ENCODE measurements around the gene C22orf15.
"Not testable (repeated sequence)": the region's sequence is repeated elsewhere in the genome, so short reads cannot be mapped to it uniquely, and the experiment has no call there.

C22orf15 gene

DNA sequence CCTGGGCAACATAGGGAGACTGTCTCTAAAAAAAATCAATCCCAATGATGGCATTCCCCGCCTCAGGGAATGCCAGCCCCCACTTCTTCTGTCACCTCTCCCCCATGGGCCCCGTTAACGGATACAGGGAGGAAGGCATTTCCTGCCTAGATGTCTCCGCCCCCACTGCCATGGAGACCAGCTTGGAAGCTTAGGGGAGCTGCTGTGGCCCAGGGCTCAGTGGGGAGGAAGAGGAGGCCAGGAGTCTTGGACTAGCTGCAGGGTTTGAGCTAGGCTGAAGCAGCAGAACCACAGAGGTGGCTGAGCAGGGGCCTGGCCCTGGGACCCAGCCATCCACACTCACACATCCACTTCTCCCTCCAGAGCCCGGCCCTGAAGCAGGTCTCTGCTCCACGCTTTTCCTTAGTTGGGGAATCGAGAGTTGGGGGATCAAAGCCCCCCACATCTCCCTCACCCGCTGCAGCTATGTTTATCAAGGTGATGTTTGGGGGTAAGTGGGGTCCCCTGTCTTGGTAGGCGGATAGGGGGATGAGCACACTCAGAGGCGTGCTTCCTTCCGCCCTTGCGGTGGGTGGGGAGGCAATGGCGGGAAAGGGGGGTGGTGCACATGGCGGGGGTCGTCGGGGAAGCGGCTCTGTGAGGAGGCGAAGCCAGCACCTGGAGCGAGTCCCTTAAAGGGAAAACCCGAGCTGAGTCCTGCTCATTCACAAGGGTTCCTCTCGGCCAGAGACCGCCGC is at the start of gene C22orf15:
Gene C22orf15, plus strand, starts transcription at position 149 of the 737 bp plus-strand sequence. Its CDS starts 317 bp downstream, at position 466.
- DNase-seq: no peak

DNA sequence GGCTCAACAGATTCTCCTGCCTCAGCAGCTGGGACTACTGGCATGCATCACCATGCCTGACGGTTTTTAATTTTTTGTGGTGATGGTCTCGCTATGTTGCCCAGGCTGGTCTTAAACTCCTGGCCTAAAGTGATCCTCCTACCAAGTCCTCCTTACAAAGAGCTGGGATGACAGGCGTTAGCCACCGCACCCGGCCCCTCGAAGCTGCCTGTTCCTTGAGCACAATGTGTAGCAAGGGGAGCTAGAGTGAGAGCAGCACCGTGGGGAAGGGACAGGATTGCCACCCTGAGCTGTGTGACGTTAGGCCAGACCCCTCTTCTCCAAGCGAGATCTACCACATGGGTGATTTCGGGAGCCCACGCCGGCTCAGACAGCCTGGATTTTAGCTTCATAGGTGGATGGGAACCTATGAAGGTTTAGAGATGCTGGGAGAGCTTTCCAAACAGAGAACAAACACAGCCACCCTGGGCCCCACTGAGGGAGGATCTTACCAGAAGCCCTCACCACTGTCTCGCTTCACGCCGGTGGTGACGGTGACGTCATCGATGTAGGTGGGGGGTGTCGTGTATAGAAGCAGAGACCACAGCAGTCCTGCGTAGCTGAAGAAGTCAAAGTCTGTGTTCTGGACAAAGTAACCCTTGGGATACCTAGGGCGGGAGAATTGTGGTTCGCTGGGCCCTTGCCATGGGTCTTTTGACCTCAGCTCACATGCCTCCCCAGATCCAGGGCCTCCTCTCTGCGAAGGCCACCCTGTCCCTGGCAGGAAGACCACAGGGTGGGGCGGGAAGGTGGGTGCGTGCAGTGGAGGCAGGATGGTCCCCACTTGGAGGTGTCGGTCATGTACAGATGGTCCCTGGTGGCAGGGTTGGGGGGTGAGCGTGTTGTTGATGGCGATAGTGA is 48.8 kb upstream of the C22orf15 start:
- no peak for DNase-seq

GRCh38 chr22:23714596-23715578 is 47.9 kb upstream of the C22orf15 start:
- no peak for DNase-seq

DNA sequence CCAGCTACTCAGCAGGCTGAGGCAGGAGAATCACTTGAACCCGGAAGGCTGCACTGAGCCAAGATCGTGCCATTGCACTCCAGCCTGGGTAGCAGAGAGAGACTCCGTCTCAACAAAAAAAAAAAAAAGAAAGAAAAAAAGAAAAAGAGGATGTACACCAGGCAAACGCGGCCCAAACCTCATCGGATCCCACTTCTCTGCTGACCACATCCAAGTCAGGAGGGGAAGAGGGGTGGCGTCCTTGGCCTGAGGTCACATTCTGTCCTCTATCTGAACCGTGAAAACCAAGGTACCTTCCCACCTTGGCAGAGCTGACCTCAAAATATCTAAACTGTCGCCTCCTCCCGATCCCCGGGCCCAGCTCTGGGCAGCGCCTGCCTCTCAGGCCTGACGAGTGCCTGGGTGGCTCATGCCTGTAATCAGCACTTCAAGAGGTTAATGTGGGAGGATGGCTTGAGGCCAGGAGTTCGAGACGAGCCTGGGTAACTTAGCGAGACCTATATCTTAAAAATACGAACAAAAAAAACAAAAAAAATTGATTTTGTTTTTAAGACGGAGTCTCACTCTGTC is 46.9 kb upstream of the C22orf15 start:
- no peak for DNase-seq

DNA sequence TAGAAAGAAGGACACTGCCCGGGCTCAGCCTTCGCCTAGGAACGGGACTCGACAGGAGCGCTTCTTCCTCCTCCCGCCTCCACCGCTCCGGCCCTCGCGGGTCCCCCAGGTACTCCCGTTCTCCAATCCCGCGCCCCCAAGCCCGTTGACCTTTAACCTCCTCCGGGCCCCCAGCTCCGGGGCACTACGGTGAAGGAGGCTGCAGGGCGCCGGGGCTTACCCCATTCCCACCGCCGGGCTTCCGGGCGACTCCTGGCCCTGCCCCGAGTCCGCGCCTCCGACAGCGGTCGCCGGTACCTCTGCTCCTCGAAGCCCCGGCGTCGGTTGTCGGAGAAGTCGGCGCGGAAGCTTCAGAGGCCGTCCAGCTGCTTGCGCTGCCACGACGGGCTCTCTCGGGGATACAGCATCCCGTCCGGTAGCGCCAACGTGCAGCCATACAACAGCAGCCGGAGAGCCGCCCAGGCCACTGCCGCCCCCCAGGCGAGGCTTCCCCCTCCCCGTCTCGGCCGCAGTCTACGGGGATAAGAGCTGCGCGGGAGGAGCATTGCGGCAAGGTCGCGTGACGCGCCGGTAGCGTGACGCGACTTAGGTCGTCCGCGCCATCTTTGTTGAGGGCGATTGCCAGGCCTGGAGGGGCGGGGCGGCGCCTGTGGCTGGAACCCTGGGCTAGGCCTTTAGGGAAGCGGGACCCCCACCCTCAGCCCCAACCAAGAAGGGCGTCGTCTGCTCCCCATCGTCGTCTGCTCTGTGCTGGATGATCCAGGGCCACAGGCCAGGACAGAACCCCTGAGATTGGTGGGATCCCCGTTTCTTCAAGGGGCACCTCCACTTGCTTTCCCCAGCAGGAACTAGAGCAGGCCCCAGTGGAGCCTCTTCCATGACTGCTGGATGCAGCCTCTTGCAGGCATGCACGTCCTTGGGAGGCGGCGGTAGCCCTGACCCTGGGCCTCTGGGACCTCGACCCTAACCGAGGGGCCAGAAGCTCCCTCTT is 45.7 kb upstream of the C22orf15 start:
- DNase-seq: peak; percentile 79

GRCh38 chr22:23718371-23719165 is 44.2 kb upstream of the C22orf15 start:
- DNase-seq: no peak

DNA sequence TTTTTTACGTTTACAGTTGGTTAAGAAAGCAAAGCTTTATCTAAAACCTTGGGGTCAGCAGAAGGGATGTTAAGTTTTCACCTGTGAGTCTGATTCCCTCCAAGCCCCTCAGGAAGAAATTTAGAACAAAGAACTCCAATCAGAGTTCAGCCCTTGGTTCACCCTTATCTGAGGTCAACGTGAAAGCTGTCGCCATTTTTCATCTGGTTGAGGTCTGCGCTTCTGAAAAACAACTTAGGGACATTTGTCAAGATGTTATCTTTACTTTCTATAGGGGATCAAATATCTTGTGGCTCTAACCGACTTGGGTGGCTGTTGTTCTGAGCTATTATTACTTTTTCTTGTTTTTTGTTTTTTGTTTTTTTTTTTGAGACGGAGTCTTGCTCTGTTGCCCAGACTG is 41.9 kb upstream of the C22orf15 start:
- DNase-seq: no peak

GRCh38 chr22:23722160-23722559 is 40.6 kb upstream of the C22orf15 start:
- DNase-seq: no peak

DNA sequence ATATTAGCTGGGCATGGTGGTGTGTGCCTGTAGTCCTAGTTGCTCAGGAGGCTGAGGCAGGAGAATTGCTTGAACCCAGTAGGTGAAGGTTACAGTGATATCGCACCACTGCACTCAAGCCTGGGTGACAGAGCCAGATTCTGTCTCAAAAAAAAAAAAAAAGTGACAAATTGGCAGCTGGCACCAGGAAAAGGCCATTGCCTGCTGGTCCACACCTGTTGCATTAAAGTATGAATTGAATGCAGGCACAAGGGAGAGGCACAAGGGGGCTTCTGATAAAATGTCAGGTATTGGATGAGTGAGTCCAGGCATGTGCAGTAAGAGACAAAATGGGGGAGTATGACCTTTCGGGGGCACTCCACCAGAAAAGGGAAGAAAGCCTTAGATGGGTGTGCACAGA is 40.1 kb upstream of the C22orf15 start:
- no peak for DNase-seq

DNA sequence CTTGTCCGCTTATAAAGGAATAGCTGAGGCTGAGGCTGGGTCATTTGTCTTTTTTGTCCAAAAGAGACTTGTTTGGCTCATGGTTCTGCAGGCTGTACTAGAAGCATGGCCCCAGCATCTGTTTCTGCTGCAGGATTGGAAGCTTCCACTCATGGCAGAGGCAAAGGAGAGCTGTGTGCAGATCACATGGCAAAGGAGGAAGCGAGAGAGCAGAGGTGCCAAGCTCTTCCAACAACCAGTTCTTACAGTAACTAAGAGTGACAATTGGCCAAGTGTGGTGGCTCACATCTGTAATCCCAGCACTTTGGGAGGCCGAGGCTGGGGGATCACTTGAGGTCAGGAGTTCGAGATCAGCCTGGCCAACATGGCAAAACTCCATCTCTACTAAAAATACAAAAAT is 34.7 kb upstream of the C22orf15 start:
- DNase-seq: not testable (repeated sequence)

GRCh38 chr22:23737696-23738095 is 25.1 kb upstream of the C22orf15 start:
- no peak for DNase-seq

GRCh38 chr22:23742505-23743264 is 20.1 kb upstream of the C22orf15 start:
- no peak for DNase-seq

DNA sequence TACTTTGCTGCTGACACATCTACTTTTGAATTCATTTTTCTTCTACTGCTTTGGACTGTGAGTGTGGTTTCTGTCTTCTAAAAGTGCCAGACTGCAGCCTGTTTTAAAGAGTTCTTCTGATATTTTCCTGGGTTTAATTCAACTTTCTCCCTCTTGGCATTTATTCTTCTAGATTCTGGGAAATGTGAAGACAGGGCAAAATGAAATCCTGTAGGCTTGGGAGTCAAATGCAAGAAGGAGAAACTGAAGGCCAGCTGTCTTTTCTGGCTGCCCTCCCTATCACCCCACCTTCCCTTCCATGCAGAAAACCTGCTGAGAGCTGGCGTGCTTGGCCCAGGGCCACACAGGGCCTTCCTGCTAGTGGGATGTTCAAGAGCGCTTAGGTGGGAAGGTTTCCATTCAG is 19.5 kb upstream of the C22orf15 start:
- DNase-seq: no peak

DNA sequence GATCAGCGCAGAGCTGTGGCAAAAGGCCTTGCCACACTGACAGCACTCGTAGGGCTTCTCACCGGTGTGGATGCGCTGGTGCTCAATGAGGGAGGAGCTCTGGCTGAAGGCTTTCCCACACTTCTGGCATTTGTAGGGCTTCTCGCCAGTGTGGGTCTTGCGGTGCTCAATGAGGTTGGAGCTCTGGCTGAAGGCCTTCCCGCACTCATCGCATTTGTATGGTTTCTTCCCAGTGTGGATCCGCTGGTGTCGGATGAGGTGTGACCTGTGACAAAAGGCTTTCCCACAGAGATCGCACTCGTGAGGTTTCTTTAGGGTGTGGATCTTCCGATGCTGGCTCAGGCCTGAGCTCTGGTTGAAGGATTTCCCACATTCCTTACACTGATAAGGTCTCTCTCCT is 18.8 kb upstream of the C22orf15 start:
- no peak for DNase-seq

GRCh38 chr22:23744485-23744884 is 18.3 kb upstream of the C22orf15 start:
- no peak for DNase-seq

GRCh38 chr22:23745791-23746190 is 17.0 kb upstream of the C22orf15 start:
- no peak for DNase-seq

DNA sequence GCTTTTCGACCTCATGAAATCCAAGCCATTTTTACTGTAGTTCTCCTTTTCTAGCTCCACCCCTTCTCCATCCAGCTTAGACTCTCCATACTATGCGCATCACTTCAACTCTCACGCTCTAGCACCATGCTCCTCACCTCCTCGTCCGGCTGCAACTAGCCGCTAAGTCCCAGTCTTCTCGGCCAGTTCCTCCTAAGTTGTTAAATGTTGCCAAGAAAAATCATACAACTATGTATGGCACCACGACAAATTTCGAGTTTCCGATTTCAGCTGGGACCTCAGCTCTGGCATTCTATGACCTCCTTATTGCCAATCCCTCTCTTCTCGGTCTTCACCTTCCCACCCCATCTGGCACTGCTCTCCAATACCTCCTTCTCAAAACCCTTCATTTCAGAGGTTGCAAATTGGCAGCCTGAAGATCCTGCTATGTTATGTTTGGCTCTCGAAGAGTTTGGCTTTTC is 12.9 kb upstream of the C22orf15 start:
- DNase-seq: no peak

GRCh38 chr22:23750367-23750713 is 12.4 kb upstream of the C22orf15 start:
- DNase-seq: no peak

- DNase-seq: peak; percentile 89
These were observed 11.9 kb upstream of the C22orf15 start, which contains the start of gene ZNF70 for GRCh38 chr22:23750714-23751440. TSS of gene ZNF70 (minus strand) at chr22:23751112. CDS start at chr22:23745140, 5,972 bp downstream.
